Cardiac muscle cell (in vitro differentiated cells and primary cell): ENCODE measurements around the gene CCL20. TPM values are rescaled to one million over a fixed set of nuclear protein-coding genes. Genes with fewer than 3 reads are reported as not detected.

ENCODE experiments used
- DNase-seq, 2 donors: peaks; one replicate each; pipeline versions ENCODE4 v3.0.0 to v3.0.0-alpha.2; 2010 to 2017; ENCODE audit warnings: low read depth in 1 of 2, low spot score in 1 of 2
- H3K27ac ChIP-seq: fragments of 200-600 bp; sonication (generic); 2 replicates; pipeline ENCODE4 v1.5.1; 2016
- H3K27me3 ChIP-seq: fragments of 200-600 bp; sonication (generic); 2 replicates; pipeline ENCODE4 v1.6.0; 2016; ENCODE audit warnings: control low read depth
- H3K36me3 ChIP-seq: fragments of 200-600 bp; sonication (generic); 2 replicates; pipeline ENCODE4 v1.5.1; 2016; ENCODE audit warnings: control low read depth
- H3K4me1 ChIP-seq: fragments of 200-600 bp; sonication (generic); 2 replicates; pipeline ENCODE4 v1.8.1; 2017; ENCODE audit warnings: low read depth, mild to moderate bottlenecking, mixed run types
- H3K4me3 ChIP-seq: fragments of 200-600 bp; sonication (generic); 2 replicates; pipeline ENCODE4 v1.5.1; 2016; ENCODE audit warnings: mild to moderate bottlenecking
- H3K9me3 ChIP-seq: fragments of 200-600 bp; sonication (generic); 2 replicates; pipeline ENCODE4 v1.5.1; 2017; ENCODE audit warnings: low read depth, mild to moderate bottlenecking, control low read depth
- polyA plus RNA-seq: library from polyadenylated mRNA; unstranded; fragments of >200 nt; fragmentation: Nextera tagmentation; extraction: Ambion mirVana; gene quantifications from 2 replicates; pipeline ENCODE4 v1.2.1, GENCODE V29; 2016
- total RNA-seq: library from RNA; depleted of rRNA; stranded (reverse); fragments of >200 nt; gene quantifications from 2 replicates; pipeline ENCODE4 v1.2.3, GENCODE V29; 2016
- TF ChIP-seq, protein P1 (sequence below): IDR thresholded peaks from 2 replicates; pipeline ENCODE4 v1.5.1; 2012; ENCODE audit warnings: low read depth, mild to moderate bottlenecking, low read length

Gene CCL20
- total and polyA plus RNA-seq, 2 experiments from 2014 or later: 0.21 TPM; not detected in 1

DNA sequence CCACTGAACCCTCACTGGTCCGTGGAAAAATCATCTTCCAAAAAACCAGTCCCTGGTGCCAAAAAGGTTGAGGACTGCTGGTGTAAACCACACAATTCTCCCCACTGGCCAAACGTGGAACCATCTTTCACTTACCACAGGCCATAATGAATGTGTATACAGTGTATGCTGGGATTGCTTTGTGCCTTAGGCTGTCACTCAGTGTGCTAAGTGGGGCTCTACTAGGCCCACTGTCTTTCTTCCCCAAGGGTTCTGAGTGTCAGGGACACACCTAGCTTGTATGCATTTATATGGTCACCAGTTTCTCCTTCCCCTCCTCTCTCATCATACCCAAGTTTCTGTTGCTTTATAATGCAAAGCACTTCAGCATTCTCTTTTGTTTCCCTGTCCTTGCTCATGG, 40.7 kb upstream of the CCL20 start:
- no peaks in the 10 kb centered on the region for H3K9me3 ChIP-seq
- no peak for DNase-seq
- H3K4me3 ChIP-seq: no peak overlapping the region
- H3K27me3 ChIP-seq: no peaks in the 10 kb centered on the region
- TF ChIP-seq, protein P1, sequence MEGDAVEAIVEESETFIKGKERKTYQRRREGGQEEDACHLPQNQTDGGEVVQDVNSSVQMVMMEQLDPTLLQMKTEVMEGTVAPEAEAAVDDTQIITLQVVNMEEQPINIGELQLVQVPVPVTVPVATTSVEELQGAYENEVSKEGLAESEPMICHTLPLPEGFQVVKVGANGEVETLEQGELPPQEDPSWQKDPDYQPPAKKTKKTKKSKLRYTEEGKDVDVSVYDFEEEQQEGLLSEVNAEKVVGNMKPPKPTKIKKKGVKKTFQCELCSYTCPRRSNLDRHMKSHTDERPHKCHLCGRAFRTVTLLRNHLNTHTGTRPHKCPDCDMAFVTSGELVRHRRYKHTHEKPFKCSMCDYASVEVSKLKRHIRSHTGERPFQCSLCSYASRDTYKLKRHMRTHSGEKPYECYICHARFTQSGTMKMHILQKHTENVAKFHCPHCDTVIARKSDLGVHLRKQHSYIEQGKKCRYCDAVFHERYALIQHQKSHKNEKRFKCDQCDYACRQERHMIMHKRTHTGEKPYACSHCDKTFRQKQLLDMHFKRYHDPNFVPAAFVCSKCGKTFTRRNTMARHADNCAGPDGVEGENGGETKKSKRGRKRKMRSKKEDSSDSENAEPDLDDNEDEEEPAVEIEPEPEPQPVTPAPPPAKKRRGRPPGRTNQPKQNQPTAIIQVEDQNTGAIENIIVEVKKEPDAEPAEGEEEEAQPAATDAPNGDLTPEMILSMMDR: no peak
- H3K27ac ChIP-seq: no peak overlapping the region
- H3K4me1 ChIP-seq: no peaks in the 10 kb centered on the region
- no peaks in the 10 kb centered on the region for H3K36me3 ChIP-seq

DNA sequence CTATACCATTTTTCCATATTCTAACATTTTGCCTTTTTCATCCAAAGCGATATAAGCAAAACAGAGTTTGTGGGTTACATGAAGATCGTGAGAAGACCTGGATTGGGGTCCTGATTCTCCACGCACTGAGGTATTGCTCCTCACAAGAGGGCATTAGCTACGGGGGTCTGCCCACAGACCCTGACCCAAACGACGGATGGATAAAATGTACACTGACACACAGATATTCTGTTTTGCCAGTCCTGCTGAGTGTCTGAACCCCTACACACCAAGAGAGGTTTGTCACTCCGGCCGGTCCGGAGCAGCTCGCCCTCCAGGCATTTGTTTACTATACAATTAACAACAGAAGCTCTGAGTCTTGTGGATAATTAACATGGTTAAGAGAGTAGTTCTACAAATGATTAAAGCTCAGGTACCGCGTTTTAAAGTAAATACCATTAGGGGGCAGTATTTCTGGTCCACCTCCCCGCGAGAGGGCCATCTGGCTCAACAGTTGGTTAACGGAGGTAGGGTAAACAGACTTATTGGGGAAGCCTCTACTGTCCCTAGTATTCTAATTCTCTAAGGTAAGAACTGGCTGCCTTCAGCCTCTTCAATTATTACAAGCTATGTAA, 39.5 kb upstream of the CCL20 start:
- TF ChIP-seq, protein P1: no peak

DNA sequence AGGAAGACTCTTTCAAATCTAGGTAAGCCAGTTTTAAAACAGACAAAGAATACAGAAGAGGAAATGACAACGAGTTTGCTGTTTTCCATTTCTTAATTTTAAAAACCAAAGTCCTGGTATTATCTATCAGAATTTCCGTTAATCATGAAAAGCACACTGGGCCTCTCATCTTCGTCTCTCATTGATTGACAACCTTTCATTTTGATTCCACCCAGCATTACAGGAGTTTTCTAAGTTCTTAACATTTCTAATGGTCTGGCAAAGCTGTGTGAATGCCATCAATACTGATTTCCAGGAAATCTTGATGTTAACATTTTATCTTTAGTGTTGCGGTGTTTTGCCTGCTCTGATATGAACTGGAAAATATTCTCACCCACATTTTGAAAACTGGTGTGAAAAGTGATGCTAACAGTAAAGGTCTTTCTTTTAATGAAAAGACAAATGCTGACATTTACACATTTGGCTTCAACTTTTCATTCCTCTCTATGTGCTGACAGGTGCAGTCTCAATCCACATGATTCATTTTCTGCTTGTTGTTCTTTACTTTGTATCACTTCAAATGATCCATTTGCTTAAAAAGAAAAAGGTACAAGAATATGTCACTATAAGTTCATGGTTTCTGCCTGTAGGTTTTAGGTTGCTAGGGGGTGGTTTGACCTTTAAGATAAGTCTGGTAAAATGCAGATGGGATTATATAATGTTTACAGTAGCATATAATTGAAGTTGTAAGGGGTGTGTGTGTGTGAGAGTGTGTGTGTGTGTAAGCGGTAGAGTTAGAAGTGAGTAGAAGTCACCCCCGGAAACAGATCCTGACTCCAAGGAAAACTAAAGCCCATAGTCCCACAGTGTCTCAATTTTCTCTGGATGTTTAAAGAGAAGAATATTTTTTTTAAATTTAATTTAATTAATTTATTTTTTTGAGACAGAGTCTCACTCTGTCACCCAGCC, 38.5 kb upstream of the CCL20 start:
- no peaks in the 10 kb centered on the region for H3K36me3 ChIP-seq
- no peak overlapping the region for H3K4me3 ChIP-seq
- no peaks in the 10 kb centered on the region for H3K4me1 ChIP-seq
- no peaks in the 10 kb centered on the region for H3K9me3 ChIP-seq
- no peak for DNase-seq
- H3K27me3 ChIP-seq: no peaks in the 10 kb centered on the region
- H3K27ac ChIP-seq: no peak overlapping the region
- TF ChIP-seq, protein P1: no peak

More for the DNA sequence above, 39.5 kb upstream of the CCL20 start:
- no peak overlapping the region for H3K4me3 ChIP-seq
- no peaks in the 10 kb centered on the region for H3K27me3 ChIP-seq
- no peaks in the 10 kb centered on the region for H3K36me3 ChIP-seq
- H3K4me1 ChIP-seq: no peaks in the 10 kb centered on the region
- no peak overlapping the region for H3K27ac ChIP-seq
- H3K9me3 ChIP-seq: no peaks in the 10 kb centered on the region
- no peak for DNase-seq

DNA sequence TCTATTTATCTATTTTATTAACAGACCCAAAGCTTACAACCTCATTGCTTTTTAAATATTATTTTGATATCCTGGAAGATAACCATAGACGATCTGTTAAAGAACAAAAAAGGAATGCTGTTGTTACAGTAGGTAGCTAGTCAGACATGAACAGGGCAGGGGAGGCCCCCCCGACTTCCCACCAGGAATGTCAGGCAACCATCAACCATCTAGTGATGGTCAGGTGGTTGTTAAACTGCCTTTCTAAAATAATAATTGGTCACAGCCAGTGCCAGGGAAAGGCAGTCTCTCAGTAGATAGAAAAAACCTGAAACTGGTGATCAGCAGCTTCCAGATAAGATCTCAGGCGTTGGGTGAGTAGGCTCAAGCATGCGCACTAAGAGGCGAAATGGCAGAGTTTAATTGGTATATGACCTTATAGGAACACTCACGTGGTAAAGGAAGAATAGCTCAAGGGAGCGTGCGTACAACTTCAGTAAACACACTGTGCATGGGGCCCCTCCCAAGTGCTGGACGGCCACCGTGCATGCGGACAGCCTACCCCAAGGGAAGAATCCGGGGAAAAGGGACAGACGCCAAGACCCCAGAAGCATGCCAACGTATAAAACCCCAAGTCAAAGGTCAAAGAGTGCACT, 32.5 kb upstream of the CCL20 start:
- H3K27ac ChIP-seq: no peak overlapping the region
- no peak for DNase-seq
- TF ChIP-seq, protein P1: no peak
- peaks cover 9% of the 10 kb centered on the region for H3K4me1 ChIP-seq
- no peaks in the 10 kb centered on the region for H3K27me3 ChIP-seq
- H3K9me3 ChIP-seq: no peaks in the 10 kb centered on the region
- no peaks in the 10 kb centered on the region for H3K36me3 ChIP-seq
- no peak overlapping the region for H3K4me3 ChIP-seq

DNA sequence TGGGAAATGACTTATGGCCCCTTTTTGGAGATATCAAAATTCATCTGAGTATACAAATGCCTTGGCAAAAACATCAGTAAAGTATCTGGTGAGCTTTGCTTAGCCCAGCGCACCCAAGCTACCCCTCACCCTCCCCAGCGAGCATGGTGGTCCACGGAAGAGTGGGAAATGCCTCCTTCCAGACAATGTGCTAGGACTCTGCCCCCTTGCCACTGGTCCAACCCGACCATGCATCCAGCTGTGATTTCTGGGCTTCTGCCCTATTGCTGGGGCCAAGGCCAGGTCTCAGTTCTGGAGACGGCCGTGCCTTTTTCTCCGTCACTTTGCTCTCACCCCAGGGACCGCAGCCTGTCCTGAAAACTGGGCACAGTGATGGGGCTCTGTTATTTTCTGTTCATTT, 31.8 kb upstream of the CCL20 start:
- no peak overlapping the region for H3K27ac ChIP-seq
- H3K9me3 ChIP-seq: no peaks in the 10 kb centered on the region
- no peak overlapping the region for H3K4me3 ChIP-seq
- peaks cover 9% of the 10 kb centered on the region for H3K4me1 ChIP-seq
- TF ChIP-seq, protein P1: no peak
- no peaks in the 10 kb centered on the region for H3K36me3 ChIP-seq
- no peak for DNase-seq
- H3K27me3 ChIP-seq: no peaks in the 10 kb centered on the region
